Right atrium auricular region (tissue), 2 donors: ENCODE measurements around the gene RASD2. TPM values are rescaled to one million over a fixed set of nuclear protein-coding genes. Genes with fewer than 3 reads are reported as not detected.

Experiments used
- DNase-seq: peaks from one replicate; pipeline ENCODE4 v3.0.0-alpha.2; 2019; ENCODE audit warnings: low spot score
- H3K27ac ChIP-seq, 2 donors: fragments of 200-600 bp; sonication (generic); 1 replicate in 1 of 2; 2 replicates in 1 of 2; pipeline ENCODE4 v1.5.1; 2016 to 2019
- H3K27me3 ChIP-seq, 2 donors: fragments of 200-600 bp; sonication (generic); one replicate each; pipeline versions ENCODE4 v1.5.1 to v1.6.0; 2017 to 2019
- H3K36me3 ChIP-seq: fragments of 200-600 bp; sonication (generic); one replicate; pipeline ENCODE4 v1.5.1; 2016
- H3K4me1 ChIP-seq, 2 donors: fragments of 200-600 bp; sonication (generic); one replicate each; pipeline versions ENCODE4 v1.5.1 to v1.6.0; 2017 to 2019
- H3K4me3 ChIP-seq, 2 donors: fragments of 200-600 bp; sonication (generic); 1 replicate in 1 of 2; 2 replicates in 1 of 2; pipeline ENCODE4 v1.5.1; 2017 to 2019; ENCODE audit warnings: mild to moderate bottlenecking in 1 of 2, moderate library complexity in 1 of 2
- H3K9me3 ChIP-seq, 2 donors: fragments of 200-600 bp; sonication (generic); one replicate each; pipeline ENCODE4 v1.5.1; 2019
- CTCF ChIP-seq, 2 donors: fragments of 200-600 bp; sonication (generic); IDR thresholded peaks; one replicate each; pipeline ENCODE4 v1.5.1; 2019; ENCODE audit warnings: antibody characterized with exemption in 2 of 2
- total RNA-seq, 2 donors: library from RNA; depleted of rRNA; stranded (reverse); fragments of >200 nt; gene quantifications; one replicate each; pipeline ENCODE4 v1.1.0, GENCODE V29; 2016

Gene RASD2
- total RNA-seq, 2 donors from 2014 or later: 0.94 to 3.1 TPM

- Histone ChIP-seq H3K36me3 (no peaks in the 10 kb centered on the region), H3K27me3 (no peaks in the 10 kb centered on the region), H3K4me1 (peaks cover 0 to 9% of the 10 kb centered on the region in 2 donors), H3K9me3 (no peaks in the 10 kb centered on the region), H3K4me3 (no peak overlapping the region), H3K27ac (no peak overlapping the region)
- DNase-seq: no peak
- no peak for TF ChIP-seq CTCF (IDR thresholded peaks at IDR 0.05)
Measured at GRCh38 chr22:35581023-35581413, 40.4 kb downstream of the RASD2 start.

GRCh38 chr22:35582218-35582860, 41.7 kb downstream of the RASD2 start:
- DNase-seq: no peak
- Histone ChIP-seq H3K4me1 (peaks cover 0 to 16% of the 10 kb centered on the region in 2 donors), H3K4me3 (no peak overlapping the region), H3K27me3 (no peaks in the 10 kb centered on the region), H3K27ac (no peak overlapping the region), H3K9me3 (no peaks in the 10 kb centered on the region), H3K36me3 (no peaks in the 10 kb centered on the region)
- no peak for TF ChIP-seq CTCF (IDR thresholded peaks at IDR 0.05)

DNA sequence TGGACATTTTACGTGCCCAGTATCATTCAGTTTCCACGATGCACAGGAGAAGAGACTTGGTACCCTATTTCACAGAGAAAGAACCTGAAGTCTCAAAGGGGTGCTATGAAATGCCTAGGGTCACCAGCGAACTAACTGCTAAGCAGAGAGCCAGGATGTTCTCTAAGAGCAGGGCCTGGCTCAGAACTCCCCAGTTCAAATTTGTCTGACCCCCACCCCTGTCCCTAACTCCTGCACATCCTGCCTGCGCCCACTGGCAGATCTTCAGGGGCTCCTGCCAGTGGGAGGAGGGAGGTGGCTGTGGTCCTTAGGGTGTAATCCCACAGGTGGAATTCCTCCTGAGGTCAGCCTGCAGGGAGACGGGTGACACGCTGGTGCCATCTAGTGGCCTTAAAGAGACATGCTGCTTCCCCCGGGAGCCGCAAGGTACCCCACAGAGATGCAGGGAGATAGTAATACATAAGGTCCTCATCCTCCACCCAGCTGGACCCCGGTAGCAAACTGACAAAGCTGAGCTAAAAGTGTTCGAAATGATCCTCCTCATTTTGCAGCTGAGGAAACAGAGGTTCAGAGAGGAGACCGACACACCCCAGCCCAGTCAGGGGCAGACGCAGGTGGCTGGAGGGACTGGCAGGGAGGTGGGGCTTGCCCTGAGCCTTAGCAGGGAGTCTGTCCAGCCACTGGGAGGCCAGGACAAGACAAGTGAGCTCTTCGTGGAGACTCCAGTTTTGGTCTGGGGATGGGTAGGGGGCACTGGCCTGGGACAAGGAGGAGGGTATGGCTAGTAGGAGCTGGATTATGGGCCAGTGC, 42.4 kb downstream of the RASD2 start:
- Histone ChIP-seq H3K27ac (peak overlapping the region; percentile 12 to 44), H3K27me3 (no peaks in the 10 kb centered on the region), H3K9me3 (no peaks in the 10 kb centered on the region), H3K4me1 (peaks cover 0 to 24% of the 10 kb centered on the region in 2 donors), H3K4me3 (no peak overlapping the region), H3K36me3 (no peaks in the 10 kb centered on the region)
- TF ChIP-seq CTCF (IDR thresholded peaks at IDR 0.05): peak; percentile 85 to 95
- DNase-seq: no peak

GRCh38 chr22:35586771-35587170, 46.1 kb downstream of the RASD2 start:
- H3K4me3 ChIP-seq: no peak overlapping the region
- H3K4me1 ChIP-seq: peaks cover 0 to 59% of the 10 kb centered on the region in 2 donors
- H3K9me3 ChIP-seq: no peaks in the 10 kb centered on the region
- no peaks in the 10 kb centered on the region for H3K36me3 ChIP-seq
- no peaks in the 10 kb centered on the region for H3K27me3 ChIP-seq
- TF ChIP-seq CTCF (IDR thresholded peaks at IDR 0.05): no peak
- peak overlapping the region; percentile 82 to 86 for H3K27ac ChIP-seq
- DNase-seq: no peak

DNA sequence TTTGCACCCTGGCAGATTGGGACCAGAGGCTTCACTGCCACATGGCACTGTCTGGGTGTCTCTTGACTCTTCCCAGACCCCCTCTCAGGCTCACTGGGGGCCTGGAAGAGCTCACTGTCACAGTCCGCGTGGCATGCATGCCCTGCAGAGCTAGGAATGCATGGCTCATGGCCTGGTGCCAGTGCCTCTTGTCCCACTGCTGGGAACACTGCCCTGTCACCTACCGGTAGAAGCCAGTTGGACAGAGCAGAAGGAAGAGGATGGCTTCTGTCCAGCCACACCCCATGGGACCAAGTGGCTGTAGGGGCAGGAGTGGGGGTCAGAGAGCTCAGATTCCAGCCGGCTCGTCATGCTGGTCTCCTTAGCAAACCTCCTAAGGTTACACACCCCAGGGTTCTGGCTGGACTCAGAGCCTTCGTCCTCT, 46.8 kb downstream of the RASD2 start:
- Histone ChIP-seq H3K4me3 (no peak overlapping the region), H3K36me3 (no peaks in the 10 kb centered on the region), H3K4me1 (peaks cover 0 to 66% of the 10 kb centered on the region in 2 donors), H3K27me3 (no peaks in the 10 kb centered on the region), H3K9me3 (no peaks in the 10 kb centered on the region), H3K27ac (peak overlapping the region; percentile 82 to 86)
- no peak for TF ChIP-seq CTCF (IDR thresholded peaks at IDR 0.05)
- peak; percentile 88 for DNase-seq
